GM12801 (cell line): ENCODE measurements around the gene MAPK10.

Experiments used
- TF ChIP-seq, protein P1 (sequence below): IDR thresholded peaks from one replicate; pipeline ENCODE4 v1.5.1; 2011; ENCODE audit warnings: control low read depth; ENCODE audit not compliant: insufficient read length; ENCODE audit errors: extremely low read depth

Gene MAPK10

GRCh38 chr4:86250619-86251018, 109.2 kb downstream of the MAPK10 start:
- TF ChIP-seq, protein P1, sequence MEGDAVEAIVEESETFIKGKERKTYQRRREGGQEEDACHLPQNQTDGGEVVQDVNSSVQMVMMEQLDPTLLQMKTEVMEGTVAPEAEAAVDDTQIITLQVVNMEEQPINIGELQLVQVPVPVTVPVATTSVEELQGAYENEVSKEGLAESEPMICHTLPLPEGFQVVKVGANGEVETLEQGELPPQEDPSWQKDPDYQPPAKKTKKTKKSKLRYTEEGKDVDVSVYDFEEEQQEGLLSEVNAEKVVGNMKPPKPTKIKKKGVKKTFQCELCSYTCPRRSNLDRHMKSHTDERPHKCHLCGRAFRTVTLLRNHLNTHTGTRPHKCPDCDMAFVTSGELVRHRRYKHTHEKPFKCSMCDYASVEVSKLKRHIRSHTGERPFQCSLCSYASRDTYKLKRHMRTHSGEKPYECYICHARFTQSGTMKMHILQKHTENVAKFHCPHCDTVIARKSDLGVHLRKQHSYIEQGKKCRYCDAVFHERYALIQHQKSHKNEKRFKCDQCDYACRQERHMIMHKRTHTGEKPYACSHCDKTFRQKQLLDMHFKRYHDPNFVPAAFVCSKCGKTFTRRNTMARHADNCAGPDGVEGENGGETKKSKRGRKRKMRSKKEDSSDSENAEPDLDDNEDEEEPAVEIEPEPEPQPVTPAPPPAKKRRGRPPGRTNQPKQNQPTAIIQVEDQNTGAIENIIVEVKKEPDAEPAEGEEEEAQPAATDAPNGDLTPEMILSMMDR, result no peak

GRCh38 chr4:86250006-86250405, 109.8 kb downstream of the MAPK10 start:
- TF ChIP-seq, protein P1, result no peak

- TF ChIP-seq, protein P1, result no peak
These were observed 110.8 kb downstream of the MAPK10 start for GRCh38 chr4:86249074-86249473.

GRCh38 chr4:86247906-86248305, 111.9 kb downstream of the MAPK10 start:
- TF ChIP-seq, protein P1, result no peak

GRCh38 chr4:86247320-86247719, 112.5 kb downstream of the MAPK10 start:
- TF ChIP-seq, protein P1, result no peak

- TF ChIP-seq, protein P1, result no peak
These were observed 116.1 kb downstream of the MAPK10 start for GRCh38 chr4:86243750-86244149.

- TF ChIP-seq, protein P1, result no peak
These were observed 117.2 kb downstream of the MAPK10 start for GRCh38 chr4:86242677-86243076.

- TF ChIP-seq, protein P1, result no peak
These were observed 124.3 kb downstream of the MAPK10 start for GRCh38 chr4:86235549-86235948.
